Lower leg skin (tissue), 4 donors: ENCODE results near the gene COL17A1. TPM values are rescaled to one million over a fixed set of nuclear protein-coding genes. Genes with fewer than 3 reads are reported as not detected.

ENCODE experiments used
- DNase-seq, 2 donors: peaks; one replicate each; pipeline ENCODE4 v3.0.0-alpha.2; 2019; ENCODE audit warnings: low spot score in 2 of 2
- H3K4me3 ChIP-seq: fragments of 200-600 bp; sonication (generic); 2 replicates; pipeline ENCODE4 v1.5.1; 2017; ENCODE audit warnings: mild to moderate bottlenecking, low read depth; ENCODE audit not compliant: poor library complexity, severe bottlenecking
- CTCF ChIP-seq, 3 donors: fragments of 450-650 bp; IDR thresholded peaks; one replicate each; pipeline ENCODE4 v1.5.1; 2016; ENCODE audit warnings: antibody characterized with exemption in 3 of 3, mild to moderate bottlenecking in 3 of 3, moderate library complexity in 2 of 3
- POLR2A ChIP-seq, 2 donors: fragments of 450-650 bp; IDR thresholded peaks; one replicate each; pipeline ENCODE4 v1.6.1; 2016 to 2017; ENCODE audit warnings: antibody characterized with exemption in 2 of 2, mild to moderate bottlenecking in 1 of 2, moderate library complexity in 1 of 2
- WGBS, 2 donors: methylation state at CpG; one replicate each; pipeline ENCODE4 v1.1.5; 2018; 5-methylcytosine and 5-hydroxymethylcytosine counted together
- intact Hi-C: fragments of 100-400 bp; cut with DNase I; formaldehyde crosslinking; loops from one replicate; pipeline ENCODE4 v1.15.0; 2023; ENCODE audit warnings: low total_unique reads
- total RNA-seq, 4 donors: library from RNA; depleted of rRNA; stranded (reverse); fragments of >200 nt; gene quantifications; one replicate each; pipeline ENCODE4 v1.1.0, GENCODE V29; 2016

COL17A1 gene
- total RNA-seq, 4 donors from 2014 or later, result 653 to 1,410 (median 857) TPM

- DNase-seq, result peak in 1 of 2 donors; percentile 77
- intact Hi-C loops, result no loop called here
- 78 to 84% methylated on average over 8 of the region's 8 CpGs for WGBS, 2 donors
- no peak overlapping the region for H3K4me3 ChIP-seq
- no peak for TF ChIP-seq POLR2A (IDR thresholded peaks at IDR 0.05)
- TF ChIP-seq CTCF (IDR thresholded peaks at IDR 0.05), result no peak
Measured at GRCh38 chr10:104043185-104043830, 42.4 kb downstream of the COL17A1 start.

GRCh38 chr10:104041891-104042535 is 43.7 kb downstream of the COL17A1 start:
- TF ChIP-seq CTCF (IDR thresholded peaks at IDR 0.05), result no peak
- TF ChIP-seq POLR2A (IDR thresholded peaks at IDR 0.05), result no peak
- intact Hi-C loops, result no loop called here
- 78 to 80% methylated on average over 14 of the region's 14 CpGs for WGBS, 2 donors
- H3K4me3 ChIP-seq, result no peak overlapping the region
- peak in 1 of 2 donors; percentile 81 for DNase-seq

GRCh38 chr10:104040862-104041789 is 44.6 kb downstream of the COL17A1 start:
- no peak overlapping the region for H3K4me3 ChIP-seq
- peak in 1 of 2 donors; percentile 67 for DNase-seq
- WGBS, 2 donors, result 79 to 86% methylated on average over 8 to 9 of the region's 9 CpGs
- intact Hi-C loops, result no loop called here
- TF ChIP-seq POLR2A (IDR thresholded peaks at IDR 0.05), result no peak
- TF ChIP-seq CTCF (IDR thresholded peaks at IDR 0.05), result no peak

- no peak overlapping the region for H3K4me3 ChIP-seq
- intact Hi-C loops, result no loop called here
- no peak for TF ChIP-seq CTCF (IDR thresholded peaks at IDR 0.05)
- no peak for TF ChIP-seq POLR2A (IDR thresholded peaks at IDR 0.05)
- 66 to 70% methylated on average over 6 of the region's 6 CpGs for WGBS, 2 donors
- DNase-seq, result no peak
Measured at GRCh38 chr10:104040382-104040781, 45.3 kb downstream of the COL17A1 start.

- WGBS, 2 donors, result 86 to 91% methylated on average over 7 of the region's 7 CpGs
- H3K4me3 ChIP-seq, result no peak overlapping the region
- DNase-seq, result peak; percentile 13 to 73
- TF ChIP-seq POLR2A (IDR thresholded peaks at IDR 0.05), result no peak
- TF ChIP-seq CTCF (IDR thresholded peaks at IDR 0.05), result no peak
- intact Hi-C loops, result no loop called here
Measured at GRCh38 chr10:104038958-104039752, 46.5 kb downstream of the COL17A1 start.
